ENCODE data around the gene SSBP2.
"Not testable (repeated sequence)": the region's sequence is repeated elsewhere in the genome, so short reads cannot be mapped to it uniquely, and the experiment has no call there.

SSBP2 gene

DNA sequence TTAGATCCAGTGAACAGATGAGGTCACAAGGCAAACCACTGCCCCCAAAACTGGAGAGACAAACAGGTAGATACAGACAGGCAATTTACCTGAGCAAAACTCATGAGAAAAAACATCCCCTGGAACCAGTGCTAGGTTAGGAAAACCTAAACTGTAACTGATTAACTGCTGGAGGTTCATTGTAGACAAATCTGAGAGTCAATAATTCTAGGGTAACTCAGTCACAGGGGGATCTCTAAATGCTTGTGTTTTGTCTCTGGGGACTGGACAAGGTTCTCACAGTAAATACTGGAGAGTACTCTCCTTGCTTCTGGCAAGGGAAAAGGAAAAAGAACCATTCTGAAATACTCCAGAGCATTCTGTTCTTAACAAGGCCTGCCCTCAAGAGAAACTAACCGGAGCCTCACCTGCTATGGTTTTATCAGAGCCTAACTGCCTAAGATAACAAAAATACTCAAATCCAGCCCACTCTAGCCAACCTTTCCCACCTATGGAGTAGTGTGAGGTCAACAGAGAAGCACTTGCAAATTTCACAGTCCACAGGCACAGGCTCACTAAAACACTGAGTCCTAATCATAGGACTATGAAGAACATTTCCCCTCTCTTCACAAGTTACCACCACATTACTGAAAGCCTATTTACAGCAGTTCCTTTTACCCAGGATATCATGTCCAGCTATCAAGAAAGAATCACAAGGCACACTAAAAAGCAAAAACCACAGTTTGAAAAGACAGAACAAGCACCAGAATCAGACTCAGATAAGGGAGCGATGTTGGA is 217.1 kb downstream of the SSBP2 start:
- DNase-seq (ENCODE audit: low read depth, low spot score): no peak

DNA sequence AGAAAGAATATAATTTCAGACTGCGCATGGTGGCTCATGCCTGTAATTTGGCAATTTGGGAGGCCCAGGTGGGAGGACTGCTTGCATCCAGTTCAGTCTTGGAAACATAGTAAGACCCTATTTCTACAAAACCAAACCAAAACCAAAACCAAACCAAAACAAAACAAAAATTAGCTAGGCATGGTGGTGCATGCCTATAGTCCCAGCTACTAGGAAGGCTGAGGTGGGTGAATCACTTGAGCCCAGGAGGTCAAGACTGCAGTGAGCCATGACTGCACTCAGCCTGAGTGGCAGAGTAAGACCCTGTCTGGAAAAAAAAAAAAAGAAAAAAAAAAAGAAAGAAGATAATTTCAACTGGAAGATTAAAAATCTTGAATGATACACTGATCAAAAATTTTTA is 220.0 kb downstream of the SSBP2 start:
- no peak for DNase-seq (ENCODE audit: low read depth, low spot score)

DNA sequence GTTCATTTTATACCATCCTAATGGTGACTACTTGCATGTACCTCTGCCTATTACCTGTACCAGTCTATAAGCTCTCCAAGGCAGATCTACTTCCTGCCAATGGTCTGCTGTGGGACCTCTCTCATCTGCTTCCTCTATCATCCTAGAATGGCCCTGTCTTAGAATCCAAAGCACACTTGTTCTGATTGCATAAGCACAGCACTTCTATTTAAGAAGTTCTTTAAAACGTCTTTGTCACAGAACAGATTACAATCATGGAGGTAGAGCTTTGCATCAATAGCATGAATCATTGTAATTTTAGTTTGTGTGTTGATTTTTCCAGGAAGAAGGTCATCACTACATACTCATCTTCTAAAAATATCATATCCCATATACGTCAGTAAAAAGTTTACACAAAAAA is 225.2 kb downstream of the SSBP2 start:
- DNase-seq (ENCODE audit: low read depth, low spot score): no peak

DNA sequence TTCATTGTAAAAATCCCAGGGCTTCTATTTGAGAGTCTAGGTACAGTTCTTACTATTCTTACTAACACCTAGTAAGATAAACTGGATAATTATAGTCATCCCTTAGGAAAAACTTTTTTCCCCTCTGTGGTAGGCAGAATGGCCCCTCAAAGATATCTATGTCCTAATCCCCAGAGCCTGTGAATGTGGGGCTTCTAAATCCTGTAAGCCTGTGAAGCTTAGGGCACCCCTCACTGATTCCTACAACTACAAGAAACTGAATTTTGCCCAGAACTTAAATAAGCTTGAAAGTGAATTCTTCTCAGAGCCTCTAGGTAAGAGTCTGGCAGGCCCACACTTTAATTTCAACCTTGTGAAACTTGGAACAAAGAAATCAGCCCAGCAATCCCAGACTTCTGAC is 226.9 kb downstream of the SSBP2 start:
- no peak for DNase-seq (ENCODE audit: low read depth, low spot score)

DNA sequence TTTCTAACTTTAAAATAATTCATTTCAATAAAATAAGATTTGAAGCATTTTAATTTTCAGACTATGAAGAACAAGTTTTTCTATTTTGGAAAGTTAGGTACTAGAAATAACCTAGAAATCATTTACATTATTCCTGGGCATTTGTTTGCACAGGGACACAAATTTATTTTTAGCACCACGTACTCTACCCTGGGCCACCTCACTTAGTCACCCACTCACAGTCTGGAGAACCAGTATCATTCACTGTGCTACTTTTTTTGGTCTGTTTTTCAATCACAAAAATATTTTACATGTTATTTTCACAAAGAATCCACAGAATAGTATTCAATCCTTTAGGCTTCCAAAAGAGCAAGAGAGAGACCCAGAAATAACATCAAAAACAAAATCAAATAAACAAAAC is 228.3 kb downstream of the SSBP2 start:
- no peak for DNase-seq (ENCODE audit: low read depth, low spot score)

DNA sequence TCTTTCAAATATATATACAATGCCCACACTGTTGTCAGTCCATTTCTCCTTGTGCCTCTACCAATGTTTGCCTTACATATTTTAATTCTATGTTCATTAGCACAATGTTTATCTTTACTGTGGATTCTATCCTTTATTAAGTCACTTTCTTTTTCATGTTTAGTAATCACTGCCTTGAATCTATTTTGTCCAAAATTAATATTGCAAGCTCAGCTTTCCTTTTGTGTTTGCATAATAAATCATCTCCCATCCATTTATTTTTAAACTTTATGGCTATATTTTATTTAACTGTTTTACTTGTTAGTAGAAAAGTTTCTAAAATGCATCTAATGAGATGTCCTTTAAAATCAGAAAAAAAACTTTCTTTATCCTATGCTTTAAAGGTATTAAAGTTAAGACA is 230.1 kb downstream of the SSBP2 start:
- no peak for DNase-seq (ENCODE audit: low read depth, low spot score)

DNA sequence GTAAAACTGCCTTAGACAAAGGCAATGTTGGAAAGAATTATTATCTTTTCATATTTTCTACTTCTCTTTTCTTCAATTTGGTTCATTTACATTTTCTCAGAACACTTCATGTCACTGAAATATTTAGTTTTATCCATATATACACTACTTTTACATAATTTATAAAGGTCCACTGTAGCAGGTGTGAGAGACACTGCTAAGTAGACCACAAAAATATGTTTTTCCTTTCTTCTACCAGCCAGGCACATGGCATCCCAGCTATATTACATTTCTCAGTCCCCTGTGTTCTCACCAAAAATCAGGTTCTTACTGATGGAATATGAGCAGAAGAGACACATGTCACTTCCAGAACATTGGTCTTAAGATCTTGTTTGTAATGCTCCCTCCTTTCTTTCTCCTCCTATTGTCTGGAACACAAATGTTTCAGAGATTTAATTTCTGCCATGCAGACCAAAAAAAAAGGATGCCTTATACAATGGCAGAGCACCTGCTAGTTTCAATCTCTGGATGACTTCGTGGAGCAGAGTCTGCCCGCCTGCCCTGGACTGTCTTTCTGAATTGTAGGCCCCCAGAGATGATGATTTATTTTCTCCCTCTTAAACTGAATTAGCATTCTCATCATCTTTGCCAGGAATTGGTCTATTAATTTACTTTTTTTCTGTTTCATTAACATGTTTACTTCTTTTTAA is 231.5 kb downstream of the SSBP2 start:
- no peak for DNase-seq (ENCODE audit: low read depth, low spot score)

DNA sequence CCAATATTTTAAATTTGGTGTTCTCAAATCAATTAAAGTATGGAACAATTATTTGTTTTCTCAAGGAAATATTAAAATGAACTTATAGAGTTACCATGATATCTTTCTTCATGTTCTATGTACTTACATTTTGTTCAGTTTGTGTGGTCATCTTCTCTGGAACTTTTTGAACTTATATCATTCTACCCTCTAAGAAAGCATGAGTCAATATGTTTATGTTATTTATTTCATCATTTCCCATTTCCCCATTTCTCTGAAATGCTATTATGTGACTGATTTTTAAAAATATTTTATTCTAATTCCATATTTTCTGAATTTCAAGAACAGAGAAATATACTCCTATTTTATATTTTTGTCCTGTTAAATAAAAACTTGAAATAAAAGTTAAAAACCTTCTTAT is 233.4 kb downstream of the SSBP2 start:
- no peak for DNase-seq (ENCODE audit: low read depth, low spot score)

DNA sequence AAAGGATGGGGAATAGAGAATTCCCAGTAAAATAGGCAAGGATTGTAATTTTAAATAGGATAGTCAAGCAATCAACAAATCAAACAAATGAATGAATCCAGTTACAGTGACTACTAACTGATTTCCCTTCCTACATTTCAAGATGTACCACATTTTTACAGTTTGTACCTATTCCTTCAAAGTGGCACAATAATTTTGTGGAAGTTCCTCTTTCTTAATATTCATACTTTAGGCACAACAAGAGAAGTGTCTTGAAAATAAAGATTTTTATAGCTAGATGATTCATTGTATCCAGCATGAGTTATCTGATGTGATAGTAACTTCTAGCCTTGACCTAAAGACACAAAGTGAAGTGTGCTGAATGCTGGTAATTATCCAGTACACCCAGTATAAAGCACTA is 234.8 kb downstream of the SSBP2 start:
- no peak for DNase-seq (ENCODE audit: low read depth, low spot score)

DNA sequence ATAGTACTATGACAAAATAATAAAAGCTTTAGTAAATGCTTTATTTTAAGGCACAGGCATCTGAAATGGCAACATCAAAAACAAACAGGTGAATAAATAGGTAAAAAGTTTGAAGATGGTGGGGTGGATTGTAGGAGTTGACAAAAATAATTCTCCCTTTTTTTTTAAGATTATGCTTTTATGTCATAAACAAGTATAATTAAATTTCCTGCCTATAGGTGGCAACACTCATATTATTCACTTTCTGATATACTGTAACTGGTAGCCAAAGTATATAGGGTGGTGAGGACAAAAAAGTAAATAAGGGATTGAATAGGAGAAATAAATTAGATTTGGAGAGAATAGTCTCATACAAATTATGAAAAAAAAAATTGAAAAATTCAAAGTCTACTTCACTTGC is 236.9 kb downstream of the SSBP2 start:
- DNase-seq (ENCODE audit: low read depth, low spot score): no peak

DNA sequence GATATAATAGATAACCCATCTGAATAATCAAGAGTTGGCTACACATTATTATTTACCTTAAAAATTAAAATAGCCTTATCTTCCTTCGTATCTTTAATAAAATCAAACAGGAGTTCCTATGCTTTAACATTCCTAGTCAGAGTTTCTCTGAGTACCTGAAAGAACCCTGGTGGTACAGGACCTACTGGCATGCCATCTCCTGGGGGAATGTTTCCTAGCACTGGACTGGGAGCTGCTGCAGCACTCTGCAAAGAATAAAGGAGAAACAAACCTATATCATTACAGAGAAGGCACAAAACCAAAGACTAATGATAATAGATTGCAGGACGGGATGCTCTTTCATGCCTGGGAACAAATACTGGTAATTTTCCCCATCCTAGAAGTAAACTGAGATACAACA is 237.4 kb downstream of the SSBP2 start:
- DNase-seq (ENCODE audit: low read depth, low spot score): no peak

DNA sequence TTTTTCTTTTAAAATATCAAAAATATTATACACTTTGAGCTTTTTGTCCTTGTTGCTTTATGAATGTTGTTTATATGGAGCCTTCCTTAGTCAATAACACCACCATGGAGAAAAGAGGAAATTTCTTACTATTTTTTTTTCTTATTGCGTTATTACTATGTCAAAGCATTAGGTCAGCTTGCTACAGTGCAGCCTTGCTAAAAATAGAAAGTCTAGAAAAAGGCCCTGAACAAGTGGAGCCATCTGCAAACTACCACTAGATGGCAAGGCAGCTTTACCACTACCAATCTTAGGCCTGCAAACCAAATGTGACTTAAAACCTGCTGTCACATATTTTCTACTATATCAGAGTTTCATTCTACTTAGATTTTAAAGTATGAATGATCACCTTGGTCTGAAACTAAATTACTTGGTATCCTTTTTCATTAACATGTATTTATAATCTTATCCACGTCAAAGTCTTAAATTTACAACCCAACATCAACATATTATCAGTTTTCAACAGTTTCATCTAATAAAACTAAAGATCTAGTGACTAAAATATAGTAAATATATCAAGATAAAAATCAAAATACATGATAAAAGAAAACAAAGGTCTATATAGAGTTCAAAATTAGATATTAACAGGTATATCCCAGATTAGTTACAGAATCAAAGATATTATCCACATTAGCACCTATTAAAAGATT is 243.9 kb downstream of the SSBP2 start:
- peak; percentile 66 for DNase-seq (ENCODE audit: low read depth, low spot score)

DNA sequence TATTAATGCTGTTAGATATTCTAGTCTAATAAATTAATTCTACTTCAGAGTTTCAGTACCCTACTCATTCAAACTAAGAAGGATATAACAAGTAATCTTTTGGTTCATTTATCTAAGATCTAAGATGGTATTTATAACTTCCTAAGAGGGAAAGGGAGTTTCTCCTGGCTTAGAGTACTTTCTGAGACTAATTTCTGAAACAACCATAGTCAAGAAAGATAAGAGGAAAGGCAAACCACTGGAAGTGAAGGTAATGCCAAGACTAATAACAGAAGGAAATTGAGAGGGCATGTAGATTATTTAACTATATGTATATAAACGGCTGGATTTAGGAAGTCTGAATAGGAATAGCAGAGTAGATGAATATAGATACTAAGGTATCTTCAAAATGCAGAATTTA is 244.5 kb downstream of the SSBP2 start:
- no peak for DNase-seq (ENCODE audit: low read depth, low spot score)

DNA sequence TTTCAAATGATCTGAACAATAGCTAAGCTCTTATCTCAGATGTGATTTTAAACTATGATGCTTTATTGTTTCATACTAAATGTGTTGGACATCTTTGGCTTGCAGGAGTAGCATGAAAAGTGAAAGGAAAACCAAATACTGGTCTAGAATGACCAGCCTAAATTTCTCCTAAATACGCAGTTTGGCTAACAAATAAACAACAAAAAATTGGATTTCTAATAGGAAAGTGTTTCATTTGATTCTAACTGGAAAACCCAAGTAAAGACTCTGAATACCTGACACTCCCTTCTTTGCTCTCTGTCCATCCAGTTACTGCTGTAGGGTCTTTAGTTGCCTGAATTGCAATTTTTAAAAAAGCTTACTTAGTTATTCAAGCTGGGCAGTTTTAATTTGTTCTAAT is 245.2 kb downstream of the SSBP2 start:
- DNase-seq (ENCODE audit: low read depth, low spot score): no peak

DNA sequence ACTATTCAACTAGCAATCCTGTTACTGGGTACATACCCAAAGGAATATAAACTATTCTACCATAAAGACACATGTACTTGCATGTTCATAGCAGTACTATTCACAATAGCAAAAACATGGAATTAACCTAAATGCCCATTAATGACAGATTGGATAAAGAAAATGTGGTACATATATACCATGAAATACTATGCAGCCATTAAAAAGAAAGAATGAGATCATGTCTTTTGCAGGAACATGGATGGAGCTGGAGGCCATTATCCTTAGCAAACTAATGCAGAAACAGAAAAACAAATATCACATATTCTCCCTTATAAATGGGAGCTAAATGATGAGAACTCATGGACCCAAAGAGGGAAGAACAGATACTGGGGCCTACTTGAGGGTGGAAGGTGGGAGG is 247.3 kb downstream of the SSBP2 start:
- DNase-seq (ENCODE audit: low read depth, low spot score): not testable (repeated sequence)

DNA sequence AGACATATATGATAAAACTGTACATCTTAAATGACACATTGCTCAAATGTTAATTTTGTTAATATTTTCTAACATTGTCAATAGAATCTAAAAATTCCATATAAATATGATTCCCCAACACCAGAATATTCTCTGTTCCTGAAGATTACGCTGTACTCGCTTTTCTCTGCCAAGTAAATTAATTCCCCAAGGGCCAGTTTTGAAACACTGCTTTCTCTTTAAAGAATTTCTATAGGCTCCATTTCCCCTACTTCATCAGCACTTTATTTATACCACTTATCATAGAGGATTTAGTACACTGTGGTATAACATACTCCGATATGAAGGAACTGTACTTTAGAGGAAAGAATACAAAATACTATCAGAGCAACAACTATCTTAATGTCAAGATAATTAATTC is 255.6 kb downstream of the SSBP2 start:
- no peak for DNase-seq (ENCODE audit: low read depth, low spot score)

DNA sequence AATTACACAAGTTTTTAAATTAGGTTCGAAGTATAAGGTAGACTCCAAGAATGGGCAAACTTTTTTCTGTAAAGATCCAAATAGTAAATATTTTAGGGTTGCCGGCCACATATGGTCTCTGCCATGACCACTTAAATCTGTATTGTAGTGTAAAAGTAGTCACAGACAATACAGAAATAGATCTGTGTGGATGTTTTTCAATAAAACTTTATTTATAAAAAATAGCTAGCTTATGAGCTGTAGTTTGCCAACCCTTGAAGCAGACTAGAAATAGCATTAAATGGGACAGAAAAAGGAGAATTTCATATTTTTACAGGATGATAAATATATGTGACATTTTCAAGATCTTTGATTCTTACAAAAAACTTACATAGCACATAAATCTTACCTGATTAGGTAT is 262.0 kb downstream of the SSBP2 start:
- no peak for DNase-seq (ENCODE audit: low read depth, low spot score)

DNA sequence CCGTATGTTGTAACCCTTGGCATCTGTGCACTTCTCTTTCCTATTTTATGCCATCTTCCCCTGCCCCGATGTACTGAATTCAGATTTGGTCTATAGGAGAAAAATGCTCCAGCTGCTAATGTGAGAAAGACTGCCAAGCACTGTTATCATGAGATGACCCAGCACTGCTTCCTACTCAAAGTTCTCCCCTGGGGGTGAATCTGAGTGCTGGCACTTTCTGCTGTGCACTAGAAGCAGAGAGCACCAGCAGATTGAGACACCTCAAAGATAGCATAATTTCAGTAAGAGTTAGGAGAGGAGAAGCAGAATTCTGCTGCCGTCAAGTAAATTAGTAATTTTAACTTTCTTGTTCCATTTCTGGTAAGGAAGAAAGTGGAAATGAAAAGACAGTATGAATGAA is 264.2 kb downstream of the SSBP2 start:
- no peak for DNase-seq (ENCODE audit: low read depth, low spot score)

DNA sequence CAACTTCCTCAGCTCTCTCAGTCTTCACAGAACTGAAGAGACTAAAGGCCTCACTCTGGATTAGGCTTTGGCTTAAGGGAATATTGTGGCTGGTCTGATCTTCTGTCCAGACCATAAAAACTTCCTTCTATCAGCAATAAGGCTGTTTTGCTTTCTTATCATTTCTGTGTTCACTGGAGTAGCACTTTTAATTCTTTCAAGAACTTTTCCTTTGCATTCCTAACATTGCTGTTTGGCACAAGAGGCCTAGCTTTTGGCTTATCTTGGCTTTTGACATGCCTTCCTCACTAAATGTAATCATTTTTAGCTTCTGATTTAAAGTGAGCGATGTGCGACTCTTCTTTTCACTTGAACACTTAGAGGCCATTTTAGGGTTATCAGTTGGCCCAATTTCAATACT is 268.3 kb downstream of the SSBP2 start:
- peak; percentile 18 for DNase-seq (ENCODE audit: low read depth, low spot score)

DNA sequence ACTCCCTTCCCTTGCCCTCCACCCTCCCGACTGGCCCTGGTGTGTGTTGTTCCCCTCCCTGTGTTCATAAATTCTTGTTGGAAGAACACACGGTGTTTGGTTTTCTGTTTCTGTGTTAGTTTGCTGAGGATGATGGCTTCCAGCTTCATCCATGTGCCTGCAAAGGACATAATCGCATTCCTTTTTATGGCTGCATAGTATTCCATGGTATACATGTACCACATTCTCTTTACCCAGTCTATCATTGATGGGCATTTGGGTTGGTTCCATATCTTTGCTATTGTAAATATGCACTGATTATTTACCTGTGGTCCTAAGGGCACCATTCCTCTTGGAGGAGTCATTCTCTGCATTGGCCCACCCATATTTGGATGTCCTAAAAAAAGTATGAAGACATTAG is 277.5 kb downstream of the SSBP2 start:
- DNase-seq (ENCODE audit: low read depth, low spot score): not testable (repeated sequence)

DNA sequence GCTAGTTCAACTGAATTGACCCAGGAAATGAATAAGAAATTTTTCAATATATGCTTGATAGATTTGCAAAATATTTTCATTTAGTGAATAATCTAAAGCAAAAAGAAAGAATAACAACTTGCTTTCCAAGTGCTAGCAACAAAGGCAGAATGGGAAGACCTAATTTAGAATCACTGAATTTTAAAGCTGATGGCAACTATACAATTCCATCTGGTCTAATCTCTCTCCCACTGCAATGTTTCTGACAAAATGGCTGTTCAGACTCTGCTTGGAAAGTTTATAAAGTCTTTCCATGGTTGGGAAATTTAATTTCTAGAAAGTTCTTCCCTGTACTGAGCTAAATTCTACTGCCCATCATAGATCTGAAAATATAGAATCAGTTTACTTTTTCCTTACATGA is 281.2 kb downstream of the SSBP2 start:
- DNase-seq (ENCODE audit: low read depth, low spot score): no peak

DNA sequence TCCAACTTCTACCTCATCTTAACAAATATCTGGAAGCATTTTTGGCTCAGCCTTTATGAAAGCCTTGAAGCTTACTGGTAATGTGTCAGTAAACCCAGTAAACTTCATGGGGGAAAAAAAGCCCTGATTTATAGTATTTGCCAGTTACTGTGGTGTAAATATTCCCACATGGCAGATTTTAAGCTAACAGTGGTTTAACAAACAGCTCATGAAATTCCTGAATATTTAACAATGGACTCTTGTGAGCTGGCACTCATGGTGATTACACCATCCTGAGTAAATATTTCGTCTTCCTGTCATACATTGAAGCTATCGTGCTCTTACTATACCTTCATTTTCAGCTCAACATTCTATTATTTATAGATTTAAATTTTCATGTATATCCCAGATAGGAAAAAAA is 300.0 kb downstream of the SSBP2 start:
- no peak for DNase-seq (ENCODE audit: low read depth, low spot score)

DNA sequence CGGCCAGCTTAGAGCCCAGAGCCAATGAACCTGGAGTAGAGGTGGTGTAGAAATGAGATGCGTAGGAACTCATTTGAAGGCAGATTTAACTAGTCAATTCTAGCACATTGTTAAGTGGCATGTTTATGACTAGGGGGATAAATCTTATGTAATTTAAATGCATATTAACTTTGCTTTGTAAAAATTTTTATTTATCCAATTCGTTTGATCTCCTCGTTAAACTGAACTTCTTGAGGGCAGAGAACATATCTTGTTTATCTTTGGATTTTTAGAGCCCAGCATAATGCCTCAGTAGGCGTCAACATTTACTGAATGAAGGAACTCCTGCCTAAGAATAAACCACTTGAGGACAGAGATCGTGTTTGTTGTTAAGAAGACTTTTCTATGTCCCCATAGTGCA is 315.9 kb downstream of the SSBP2 start:
- no peak for DNase-seq (ENCODE audit: low read depth, low spot score)
